ENCODE results near the gene PCCB. TPM values are rescaled to one million over a fixed set of nuclear protein-coding genes. Genes with fewer than 3 reads are reported as not detected.
"Not testable (repeated sequence)": the region's sequence is repeated elsewhere in the genome, so short reads cannot be mapped to it uniquely, and the experiment has no call there.

PCCB gene
- 10 to 100 TPM; 43.9 to 53.5 TPM for total RNA-seq

- no peaks in the 10 kb centered on the region for H3K27me3 Mint-ChIP-seq (ENCODE audit: low read depth)
- peaks cover 23% of the 10 kb centered on the region for H3K4me1 Mint-ChIP-seq (ENCODE audit: low read depth)
- DNase-seq (peak; percentile 92 to 94), ATAC-seq (replicated peaks in 1 of 2) (peak; percentile 99)
- peaks cover 0 to 3% of the 10 kb centered on the region in 2 donors for H3K36me3 Mint-ChIP-seq (ENCODE audit: insufficient read depth in 2 of 2)
- H3K4me3 Mint-ChIP-seq: peak within 1 kb of the TSS; percentile 85 to 95
- H3K9me3 Mint-ChIP-seq: no peaks in the 10 kb centered on the region
- H3K27ac Mint-ChIP-seq: peak within 1 kb of the TSS; percentile 95
Observed at GRCh38 chr3:136250059-136250902, at the start of gene PCCB. Gene PCCB (plus strand): TSS chr3:136250340. CDS start chr3:136250376, 36 bp downstream.

- no peak for ATAC-seq (replicated peaks in 1 of 2)
- DNase-seq: no peak
- H3K36me3 Mint-ChIP-seq (ENCODE audit: insufficient read depth in 2 of 2): no peaks in the 10 kb centered on the region
- no peak overlapping the region for H3K4me3 Mint-ChIP-seq
- no peak overlapping the region for H3K27ac Mint-ChIP-seq
- H3K27me3 Mint-ChIP-seq (ENCODE audit: low read depth): peaks cover 33% of the 10 kb centered on the region
- H3K9me3 Mint-ChIP-seq: no peaks in the 10 kb centered on the region
- no peaks in the 10 kb centered on the region for H3K4me1 Mint-ChIP-seq (ENCODE audit: low read depth)
Observed at GRCh38 chr3:136207489-136208115, 42.5 kb upstream of the PCCB start.

DNA sequence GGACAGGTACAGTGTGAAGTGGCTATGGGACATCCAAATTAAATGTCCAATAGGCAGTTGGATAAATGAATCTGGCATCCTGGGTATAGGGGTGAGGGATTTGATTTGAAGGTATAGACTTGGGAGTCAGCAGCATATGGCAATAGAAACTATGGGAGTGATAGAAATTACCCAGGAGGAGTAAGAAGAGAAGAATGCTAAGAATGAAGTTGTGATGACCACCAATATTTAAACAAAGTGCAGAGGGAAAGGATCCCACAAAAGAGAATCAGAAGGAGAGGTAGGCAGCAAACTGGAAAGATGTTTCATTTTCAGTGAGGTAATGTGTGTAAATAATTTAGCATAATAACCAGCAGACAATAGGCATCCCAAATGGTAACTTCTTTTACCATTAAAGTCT lies 40.2 kb upstream of the PCCB start:
- H3K27ac Mint-ChIP-seq: no peak overlapping the region
- DNase-seq (no peak), ATAC-seq (replicated peaks in 1 of 2) (no peak)
- H3K4me3 Mint-ChIP-seq: no peak overlapping the region
- H3K4me1 Mint-ChIP-seq (ENCODE audit: low read depth): no peaks in the 10 kb centered on the region
- H3K27me3 Mint-ChIP-seq (ENCODE audit: low read depth): peaks cover 33% of the 10 kb centered on the region
- no peaks in the 10 kb centered on the region for H3K9me3 Mint-ChIP-seq
- H3K36me3 Mint-ChIP-seq (ENCODE audit: insufficient read depth in 2 of 2): no peaks in the 10 kb centered on the region

DNA sequence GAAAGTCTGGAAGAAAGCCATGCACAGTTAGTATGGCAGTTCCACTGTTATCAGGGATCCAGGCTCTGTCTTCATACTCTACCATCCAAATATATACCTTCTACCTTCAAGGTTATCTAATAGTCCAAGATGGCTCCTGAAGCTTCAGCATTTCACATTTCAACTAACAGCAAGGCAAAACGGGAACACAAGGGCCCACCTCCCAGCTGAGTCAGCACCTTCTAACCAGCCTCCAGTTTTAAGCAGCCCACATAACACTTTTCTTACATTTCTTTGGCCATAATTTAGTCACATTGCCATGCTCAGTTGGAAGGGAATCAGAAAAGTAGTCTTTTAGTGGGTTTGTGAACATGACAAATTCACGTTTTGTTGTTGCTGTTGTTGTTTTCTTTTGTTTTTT lies 38.6 kb upstream of the PCCB start:
- H3K27ac Mint-ChIP-seq: no peak overlapping the region
- no peaks in the 10 kb centered on the region for H3K9me3 Mint-ChIP-seq
- no peaks in the 10 kb centered on the region for H3K36me3 Mint-ChIP-seq (ENCODE audit: insufficient read depth in 2 of 2)
- no peak for DNase-seq
- no peak for ATAC-seq (replicated peaks in 1 of 2)
- H3K4me1 Mint-ChIP-seq (ENCODE audit: low read depth): no peaks in the 10 kb centered on the region
- no peak overlapping the region for H3K4me3 Mint-ChIP-seq
- peaks cover 20% of the 10 kb centered on the region for H3K27me3 Mint-ChIP-seq (ENCODE audit: low read depth)

GRCh38 chr3:136222746-136223145 lies 27.4 kb upstream of the PCCB start:
- DNase-seq; H3K36me3 Mint-ChIP-seq (ENCODE audit: insufficient read depth in 2 of 2); H3K4me3 Mint-ChIP-seq; H3K9me3 Mint-ChIP-seq; H3K27ac Mint-ChIP-seq; H3K4me1 Mint-ChIP-seq (ENCODE audit: low read depth); ATAC-seq (replicated peaks in 1 of 2): not testable (repeated sequence)
- H3K27me3 Mint-ChIP-seq (ENCODE audit: low read depth): peaks cover 18% of the 10 kb centered on the region

DNA sequence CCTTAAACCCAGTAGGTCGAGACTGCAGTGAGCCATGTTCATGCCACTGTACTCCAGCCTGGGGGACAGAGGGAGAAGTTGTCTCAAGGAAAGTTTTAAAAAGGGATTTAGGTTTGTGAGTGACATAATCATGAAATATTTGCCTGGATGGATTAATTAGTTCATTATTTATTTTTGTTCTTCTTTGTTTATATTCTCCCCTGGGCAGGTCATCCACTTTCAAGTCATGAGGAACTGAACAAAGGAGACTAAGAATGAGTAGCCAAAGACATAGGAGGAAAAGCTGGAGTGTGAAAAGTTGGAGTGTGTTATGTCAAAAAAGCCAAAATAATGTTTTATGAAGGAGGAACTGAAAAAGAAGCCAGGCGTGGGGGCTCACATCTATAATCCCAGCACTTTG lies 17.7 kb upstream of the PCCB start:
- DNase-seq: no peak
- Mint-ChIP-seq H3K4me3 (no peak overlapping the region), H3K4me1 (ENCODE audit: low read depth) (no peaks in the 10 kb centered on the region), H3K36me3 (ENCODE audit: insufficient read depth in 2 of 2) (no peaks in the 10 kb centered on the region), H3K9me3 (no peaks in the 10 kb centered on the region), H3K27ac (no peak overlapping the region), H3K27me3 (ENCODE audit: low read depth) (no peaks in the 10 kb centered on the region)
- no peak for ATAC-seq (replicated peaks in 1 of 2)

DNA sequence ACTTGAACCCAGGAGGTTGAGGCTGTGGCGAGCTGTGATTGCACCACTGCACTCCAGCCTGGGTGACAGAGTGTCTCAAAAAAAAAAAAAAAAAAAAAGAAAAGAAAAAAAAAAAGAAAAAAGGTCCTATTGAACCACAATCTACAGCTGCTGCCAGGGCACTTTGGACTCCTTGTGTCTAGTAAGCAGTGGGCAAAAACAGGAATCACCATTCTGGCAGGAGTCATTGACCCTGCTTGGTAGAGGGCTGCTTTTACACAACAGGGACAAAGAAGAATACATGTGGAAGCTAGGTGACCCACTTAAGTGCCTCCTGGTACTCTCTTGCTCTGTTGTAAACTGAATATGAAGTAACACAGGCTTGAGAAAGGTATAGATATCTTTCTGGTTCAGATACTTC lies 14.6 kb upstream of the PCCB start:
- no peak overlapping the region for H3K4me3 Mint-ChIP-seq
- no peak overlapping the region for H3K27ac Mint-ChIP-seq
- H3K36me3 Mint-ChIP-seq (ENCODE audit: insufficient read depth in 2 of 2): no peaks in the 10 kb centered on the region
- ATAC-seq (replicated peaks in 1 of 2) (no peak), DNase-seq (no peak)
- no peaks in the 10 kb centered on the region for H3K9me3 Mint-ChIP-seq
- H3K27me3 Mint-ChIP-seq (ENCODE audit: low read depth): peaks cover under 1% of the 10 kb centered on the region
- no peaks in the 10 kb centered on the region for H3K4me1 Mint-ChIP-seq (ENCODE audit: low read depth)

- Mint-ChIP-seq H3K4me1 (ENCODE audit: low read depth) (no peaks in the 10 kb centered on the region), H3K27ac (no peak overlapping the region), H3K4me3 (no peak overlapping the region), H3K9me3 (no peaks in the 10 kb centered on the region), H3K27me3 (ENCODE audit: low read depth) (peaks cover 7% of the 10 kb centered on the region), H3K36me3 (ENCODE audit: insufficient read depth in 2 of 2) (no peaks in the 10 kb centered on the region)
- no peak for ATAC-seq (replicated peaks in 1 of 2)
- no peak for DNase-seq
Observed at GRCh38 chr3:136236109-136236508, 14.0 kb upstream of the PCCB start.

DNA sequence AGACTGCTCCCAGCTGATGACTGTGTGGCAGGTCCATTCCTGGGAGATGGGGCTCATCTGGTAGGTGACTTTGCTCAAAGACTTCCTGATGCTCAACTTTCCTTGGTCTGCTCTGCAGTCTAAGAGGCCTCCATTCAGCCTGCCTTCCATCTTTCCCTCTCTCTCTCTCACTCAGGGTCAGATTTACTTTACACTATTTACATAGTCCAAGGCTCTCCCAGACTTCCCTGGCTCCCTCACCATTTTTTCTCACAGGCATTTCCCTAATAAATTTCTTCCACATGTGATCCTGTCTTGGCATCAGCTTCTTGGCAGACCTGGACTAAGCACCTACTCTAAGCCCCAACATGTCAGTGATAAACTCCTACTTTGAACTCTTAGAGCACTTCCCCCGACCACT lies 13.0 kb upstream of the PCCB start:
- Mint-ChIP-seq H3K4me3 (no peak overlapping the region), H3K27ac (no peak overlapping the region), H3K4me1 (ENCODE audit: low read depth) (no peaks in the 10 kb centered on the region), H3K9me3 (no peaks in the 10 kb centered on the region), H3K36me3 (ENCODE audit: insufficient read depth in 2 of 2) (no peaks in the 10 kb centered on the region), H3K27me3 (ENCODE audit: low read depth) (peaks cover 7% of the 10 kb centered on the region)
- DNase-seq (no peak), ATAC-seq (replicated peaks in 1 of 2) (no peak)

- DNase-seq (no peak), ATAC-seq (replicated peaks in 1 of 2) (no peak)
- Mint-ChIP-seq H3K27me3 (ENCODE audit: low read depth) (peaks cover 8% of the 10 kb centered on the region), H3K4me3 (no peak overlapping the region), H3K4me1 (ENCODE audit: low read depth) (no peaks in the 10 kb centered on the region), H3K36me3 (ENCODE audit: insufficient read depth in 2 of 2) (no peaks in the 10 kb centered on the region), H3K9me3 (no peaks in the 10 kb centered on the region), H3K27ac (no peak overlapping the region)
Observed at GRCh38 chr3:136237961-136238649, 12.0 kb upstream of the PCCB start.

GRCh38 chr3:136239094-136239493 lies 11.0 kb upstream of the PCCB start:
- H3K9me3 Mint-ChIP-seq: no peaks in the 10 kb centered on the region
- DNase-seq (no peak), ATAC-seq (replicated peaks in 1 of 2) (no peak)
- H3K4me1 Mint-ChIP-seq (ENCODE audit: low read depth): no peaks in the 10 kb centered on the region
- no peaks in the 10 kb centered on the region for H3K36me3 Mint-ChIP-seq (ENCODE audit: insufficient read depth in 2 of 2)
- H3K27me3 Mint-ChIP-seq (ENCODE audit: low read depth): peaks cover 12% of the 10 kb centered on the region
- H3K4me3 Mint-ChIP-seq: no peak overlapping the region
- no peak overlapping the region for H3K27ac Mint-ChIP-seq

GRCh38 chr3:136245691-136246090 lies 4.4 kb upstream of the PCCB start:
- H3K36me3 Mint-ChIP-seq (ENCODE audit: insufficient read depth in 2 of 2): peaks cover 0 to 1% of the 10 kb centered on the region in 2 donors
- peaks cover 6% of the 10 kb centered on the region for H3K4me1 Mint-ChIP-seq (ENCODE audit: low read depth)
- H3K27ac Mint-ChIP-seq: no peak overlapping the region
- H3K4me3 Mint-ChIP-seq: no peak overlapping the region
- no peak for DNase-seq
- peaks cover 9% of the 10 kb centered on the region for H3K27me3 Mint-ChIP-seq (ENCODE audit: low read depth)
- no peak for ATAC-seq (replicated peaks in 1 of 2)
- no peaks in the 10 kb centered on the region for H3K9me3 Mint-ChIP-seq

DNA sequence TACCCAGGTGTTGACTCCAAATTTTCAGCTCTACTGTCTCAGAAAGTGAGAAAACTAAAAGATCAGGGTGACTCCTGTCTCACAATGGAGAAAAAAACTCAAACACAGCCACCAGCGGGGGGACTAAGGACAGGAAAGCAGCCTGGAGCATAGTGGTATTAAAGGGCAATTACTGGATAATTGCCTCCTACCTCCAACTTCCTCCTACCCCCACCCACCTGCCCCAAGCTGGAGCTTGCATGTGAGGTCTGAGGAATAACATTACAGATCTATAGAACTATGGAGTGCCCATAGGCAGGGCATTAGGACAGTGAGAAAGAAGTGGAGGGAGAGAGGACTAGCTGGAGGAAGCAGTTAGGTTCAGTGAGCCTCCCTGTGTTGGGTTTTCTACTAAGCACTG lies 2.7 kb upstream of the PCCB start:
- H3K4me1 Mint-ChIP-seq (ENCODE audit: low read depth): peaks cover 21% of the 10 kb centered on the region
- H3K36me3 Mint-ChIP-seq (ENCODE audit: insufficient read depth in 2 of 2): peaks cover 0 to 1% of the 10 kb centered on the region in 2 donors
- H3K9me3 Mint-ChIP-seq: no peaks in the 10 kb centered on the region
- peaks cover 5% of the 10 kb centered on the region for H3K27me3 Mint-ChIP-seq (ENCODE audit: low read depth)
- no peak overlapping the region for H3K4me3 Mint-ChIP-seq
- DNase-seq: no peak
- ATAC-seq (replicated peaks in 1 of 2): no peak
- no peak overlapping the region for H3K27ac Mint-ChIP-seq

Data from activated T-cell treated with anti-CD3 and anti-CD28 coated beads, Interleukin-2, amount 50 U/mL, for 72 hours (primary cell).